H1 (cell line): ENCODE measurements around the gene KIF27. TPM values are rescaled to one million over a fixed set of nuclear protein-coding genes. Genes with fewer than 3 reads are reported as not detected.

ENCODE experiments used
- CBX8 ChIP-seq: fragments of 300-800, 300-1000 bp; sonication (generic); IDR thresholded peaks from 2 replicates; pipeline ENCODE4 v1.7.1; 2016; ENCODE audit warnings: low read depth, low read length, borderline replicate concordance
- CHD7 ChIP-seq: fragments of 300-600 bp; sonication (generic); IDR thresholded peaks from 2 replicates; pipeline ENCODE4 v1.7.1; 2012; ENCODE audit warnings: low read length, moderate library complexity, mild to moderate bottlenecking, inconsistent platforms; ENCODE audit not compliant: insufficient replicate concordance
- CREB1 ChIP-seq: IDR thresholded peaks from 2 replicates; pipeline ENCODE4 v1.6.1; 2012; ENCODE audit warnings: inconsistent platforms
- HDAC2 ChIP-seq, 2 experiments: fragments of 300-600 bp in 1 of 2; sonication (generic) in 1 of 2; IDR thresholded peaks; 2 replicates each; pipeline ENCODE4 v1.6.1; 2011 to 2012; ENCODE audit warnings: low read depth in 2 of 2, low read length in 2 of 2, mild to moderate bottlenecking in 2 of 2, moderate library complexity in 2 of 2, borderline replicate concordance in 1 of 2, inconsistent platforms in 1 of 2
- HDAC6 ChIP-seq: IDR thresholded peaks from one replicate; pipeline ENCODE4 v1.7.1; 2012; ENCODE audit warnings: low read depth, mild to moderate bottlenecking, inconsistent platforms, low read length, moderate library complexity
- RAD21 ChIP-seq, 2 experiments: IDR thresholded peaks in 1 of 2; conservative IDR thresholded peaks in 1 of 2; 2 replicates each; pipeline ENCODE4 v1.6.1; 2011; ENCODE audit warnings: low read depth in 2 of 2, low read length in 2 of 2, improper control_type of control experiment in 1 of 2, inconsistent platforms in 1 of 2, mild to moderate bottlenecking in 1 of 2, moderate library complexity in 1 of 2
- RXRA ChIP-seq: IDR thresholded peaks from 2 replicates; pipeline ENCODE4 v1.6.1; 2011; ENCODE audit warnings: low read depth, mild to moderate bottlenecking, low read length, moderate library complexity; ENCODE audit not compliant: insufficient read depth
- SP1 ChIP-seq: IDR thresholded peaks from 2 replicates; pipeline ENCODE4 v1.6.1; 2011; ENCODE audit warnings: low read depth, low read length
- SUZ12 ChIP-seq: fragments of 200-600 bp; sonication (generic); IDR thresholded peaks from 2 replicates; pipeline ENCODE4 v1.6.1; 2012; ENCODE audit warnings: mild to moderate bottlenecking, inconsistent platforms, low read length, moderate library complexity, mixed read lengths
- TCF12 ChIP-seq: IDR thresholded peaks from 2 replicates; pipeline ENCODE4 v1.6.1; 2011; ENCODE audit warnings: low read depth, mild to moderate bottlenecking, low read length
- TEAD4 ChIP-seq: IDR thresholded peaks from 2 replicates; pipeline ENCODE4 v1.6.1; 2012; ENCODE audit warnings: low read depth, low read length, inconsistent platforms, mixed read lengths
- ZNF274 ChIP-seq: IDR thresholded peaks from 2 replicates; pipeline ENCODE4 v1.7.0; 2012; ENCODE audit warnings: low read length, borderline replicate concordance; ENCODE audit errors: extremely low read depth
- polyA plus RNA-seq, 7 experiments: library from polyadenylated mRNA; depleted of rRNA in 3 of 7; stranded (reverse) in 5 of 7; unstranded in 2 of 7; fragments of >200 nt in 5 of 7; fragments of 200-250 nt in 2 of 7; gene quantifications; 1 replicate in 5 of 7; 2 replicates in 1 of 7; 4 replicates in 1 of 7; pipeline versions ENCODE4 v1.2.1 to v1.2.3, GENCODE V29; 2011 to 2013; ENCODE audit warnings: missing spikeins in 2 of 7, mixed read lengths in 2 of 7
- total RNA-seq: library from RNA; stranded (reverse); fragmentation: NEBNext Ultra II Directional; extraction: Animal tissue kit (Norgen Biotek cat#: 25700); gene quantifications from 2 replicates; pipeline ENCODE4 v1.2.1, GENCODE V29; 2021

The KIF27 gene
- total and polyA plus RNA-seq, 2 of the 8 experiments (the other 6 are each of a cell fraction or from before 2014, with no cell fraction given) = 0.47 to 7.0 TPM

- TF ChIP-seq CHD7 (no peak), RXRA (no peak), HDAC6 (no peak), TEAD4 (no peak), CBX8 (no peak), RAD21 (IDR thresholded peaks at IDR 0.05 in 1 of 2, conservative IDR thresholded peaks at IDR 0.05 in 1 of 2; ENCODE audit: low read depth in 2 of 2, low read length in 2 of 2) (no peak), SP1 (no peak), TCF12 (no peak), HDAC2 (IDR thresholded peaks at IDR 0.05; ENCODE audit: borderline replicate concordance in 1 of 2, low read depth in 2 of 2, low read length in 2 of 2) (no peak), SUZ12 (no peak), CREB1 (no peak), ZNF274 (no peak)
These were observed 127.2 kb downstream of the KIF27 start (continued) for GRCh38 chr9:83794051-83794450.
